GM18520 (cell line): ENCODE data around the gene PPM1M.

Source experiments
- ATAC-seq: cut with Tn5 transposase; IDR thresholded peaks from one replicate; pipeline ENCODE4 v1.9.1; 2021; ENCODE audit not compliant: unreplicated experiment

Gene PPM1M

GRCh38 chr3:52230461-52230860 lies 15.1 kb upstream of the PPM1M start:
- ATAC-seq, result no peak

- ATAC-seq, result no peak
Measured at GRCh38 chr3:52230889-52231499, 14.6 kb upstream of the PPM1M start.

DNA sequence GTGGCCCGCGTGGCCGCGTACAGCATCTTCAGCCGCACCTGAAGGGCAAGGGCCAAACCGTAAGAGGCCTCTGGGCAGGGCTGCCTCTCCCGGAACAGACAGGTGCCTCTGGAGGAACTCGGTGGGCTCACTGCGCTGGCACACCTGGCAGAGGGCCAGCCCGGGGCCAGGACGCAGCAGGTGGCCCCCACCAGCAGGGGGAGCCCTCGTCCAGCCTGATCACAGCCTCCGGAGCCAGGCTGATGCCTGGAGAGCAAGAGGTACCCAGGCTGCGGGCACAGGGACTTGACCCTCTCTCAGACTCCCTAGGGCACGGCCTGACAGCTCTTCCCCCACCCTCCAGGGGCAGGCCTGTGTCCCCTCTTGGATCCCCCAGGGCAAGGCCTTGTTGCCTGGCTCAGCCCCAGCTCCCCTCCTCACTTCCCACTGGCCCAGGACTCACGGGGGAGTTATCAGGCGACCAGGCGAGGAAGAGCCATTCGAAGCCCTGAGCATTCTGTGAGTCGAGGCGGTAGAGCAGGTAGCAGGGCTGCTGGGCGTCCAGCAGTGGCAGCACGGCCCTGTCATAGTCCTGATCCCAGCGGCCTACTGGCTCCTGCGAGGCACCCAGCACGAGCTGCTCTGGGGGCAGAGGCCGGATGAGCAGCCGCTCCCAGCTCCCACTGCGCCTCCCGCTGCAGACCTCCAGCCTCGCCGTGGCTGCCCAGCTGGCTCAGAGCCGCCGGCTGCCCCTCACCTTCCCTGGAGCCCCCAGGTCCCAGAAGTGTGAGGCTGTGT lies 13.9 kb upstream of the PPM1M start:
- no peak for ATAC-seq

DNA sequence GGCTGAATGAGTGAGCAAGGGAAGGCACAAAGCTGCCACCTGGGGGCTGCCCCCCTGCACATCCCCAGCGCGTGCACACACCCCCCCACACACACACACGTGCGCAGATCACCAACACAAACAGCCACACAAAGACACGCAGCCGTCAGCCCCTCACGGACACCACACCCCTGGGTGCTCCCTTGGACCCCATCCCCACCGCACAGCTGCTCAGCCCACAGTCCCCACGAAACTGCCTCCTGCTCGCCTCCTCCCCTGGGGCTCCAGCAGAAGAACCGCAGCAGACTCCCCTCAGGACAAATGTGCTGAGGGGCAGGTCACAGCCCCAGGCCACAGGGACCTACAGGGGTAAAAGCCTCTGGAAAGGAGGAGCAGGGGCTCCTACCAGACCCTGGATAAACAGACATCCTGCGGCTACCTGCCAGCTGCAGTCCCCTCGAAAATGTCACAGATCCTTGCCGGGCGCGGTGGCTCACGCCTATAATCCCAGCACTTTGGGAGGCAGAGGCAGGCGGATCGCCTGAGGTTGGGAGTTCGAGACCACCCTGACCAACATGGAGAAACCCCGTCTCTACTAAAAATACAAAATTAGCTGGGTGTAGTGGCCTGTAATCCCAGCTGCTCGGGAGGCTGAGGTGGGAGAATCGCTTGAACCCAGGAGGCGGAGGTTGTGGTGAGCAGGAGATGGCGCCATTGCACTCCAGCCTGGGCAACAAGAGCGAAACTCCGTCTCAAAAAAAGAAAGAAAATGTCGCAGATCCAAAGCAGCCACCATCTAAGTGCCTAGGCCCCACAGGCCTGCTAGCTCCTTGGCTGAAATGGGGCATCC lies 13.1 kb upstream of the PPM1M start:
- ATAC-seq, result no peak

- ATAC-seq, result no peak
Measured at GRCh38 chr3:52233108-52233591, 12.4 kb upstream of the PPM1M start.

GRCh38 chr3:52233968-52234367 lies 11.6 kb upstream of the PPM1M start:
- ATAC-seq, result no peak

DNA sequence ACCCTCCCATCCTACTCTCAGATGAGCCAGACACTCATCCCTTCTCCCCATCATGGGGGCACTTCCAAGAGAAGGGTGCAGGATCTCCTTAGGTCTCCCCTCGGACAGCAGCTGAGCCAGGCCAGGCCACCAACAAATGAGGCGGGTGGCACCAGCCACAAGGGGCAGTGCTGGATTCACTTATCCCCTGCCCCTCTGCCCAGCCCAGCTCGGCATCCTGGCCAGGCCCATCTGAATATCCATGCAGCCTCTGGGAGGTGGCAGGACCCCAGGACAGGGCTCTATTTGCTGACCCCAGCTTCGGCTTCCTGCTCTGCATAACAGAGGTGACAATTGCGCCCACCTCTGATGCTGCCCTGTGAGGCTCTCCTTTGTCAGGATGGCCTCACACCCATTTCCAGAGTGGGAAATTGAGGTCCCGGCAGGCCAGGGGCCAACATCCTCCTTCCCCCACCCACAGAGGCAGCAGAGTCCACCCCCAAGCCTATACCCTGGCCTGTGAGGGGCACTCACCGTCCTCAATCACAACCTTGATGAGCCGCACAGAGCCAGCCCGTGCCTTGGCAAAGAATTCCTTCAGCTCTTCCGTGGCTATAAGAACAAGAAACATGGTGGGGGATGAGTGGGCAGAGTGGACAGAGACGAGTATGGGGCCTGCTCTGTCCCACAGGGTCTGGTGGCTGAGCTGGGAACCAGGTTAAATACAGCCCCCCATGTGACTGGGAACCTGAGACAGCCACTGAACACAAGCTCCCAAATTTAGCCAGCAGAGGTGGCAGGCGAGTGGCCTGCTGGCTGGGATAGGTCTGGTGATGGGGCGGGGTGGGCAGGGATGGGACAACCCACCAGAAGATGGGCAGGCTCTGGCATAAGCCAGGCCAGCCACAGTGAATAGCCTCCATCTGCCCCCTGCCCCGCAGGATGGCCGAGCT lies 10.8 kb upstream of the PPM1M start:
- no peak for ATAC-seq

DNA sequence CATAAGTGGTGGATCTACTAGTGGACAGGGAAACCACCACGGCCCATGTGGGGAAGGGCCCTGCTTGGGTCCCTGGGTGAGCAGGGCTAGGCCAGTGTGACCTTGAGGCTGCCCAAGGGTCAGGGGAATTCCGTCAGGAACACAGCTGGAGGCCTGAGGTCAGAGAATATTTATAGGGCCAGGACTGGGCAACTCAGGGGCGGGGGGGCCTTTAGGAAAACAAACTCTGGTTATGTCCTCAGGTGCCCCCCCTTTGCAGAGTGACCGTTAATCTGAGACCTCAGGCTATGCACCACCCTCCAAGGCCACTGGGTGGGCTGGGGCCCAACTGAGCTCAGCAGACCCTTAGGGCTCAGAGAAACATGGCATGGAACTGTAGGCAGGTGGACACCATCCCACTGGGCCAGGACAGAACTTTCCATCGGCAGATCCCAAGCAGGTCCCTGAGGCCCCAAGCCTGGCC lies 9.1 kb upstream of the PPM1M start:
- ATAC-seq, result no peak

DNA sequence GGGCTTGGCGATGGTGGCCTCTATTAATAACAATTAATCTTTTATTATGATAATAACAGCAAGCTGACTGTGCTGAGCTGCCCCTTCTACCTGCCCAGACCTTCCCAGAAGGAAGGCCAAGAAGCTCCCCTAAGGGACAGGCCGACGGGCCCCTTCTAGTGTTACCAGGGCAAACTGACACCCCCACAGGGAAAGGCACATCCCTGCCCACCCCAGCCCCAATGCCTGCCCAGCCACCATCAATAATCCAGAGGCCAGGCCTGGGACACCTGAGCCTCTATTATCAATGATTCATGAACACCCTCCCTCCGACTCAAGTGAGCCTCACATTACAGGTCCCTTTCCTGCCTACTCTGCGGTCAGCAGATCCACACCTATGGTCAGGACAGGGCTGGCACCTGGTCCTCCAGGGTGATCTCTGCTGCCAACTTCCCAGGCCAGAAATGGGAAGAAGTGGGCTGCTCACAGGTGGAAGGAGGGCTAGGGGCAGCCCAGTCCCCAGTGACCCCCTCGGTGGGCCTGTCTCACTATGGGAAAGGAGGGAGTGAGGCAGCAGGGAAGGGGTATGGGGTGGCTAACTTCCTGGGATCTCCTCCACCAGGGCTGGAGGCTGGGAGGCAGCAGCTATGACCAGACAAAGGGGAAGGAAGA lies 8.4 kb upstream of the PPM1M start:
- no peak for ATAC-seq

DNA sequence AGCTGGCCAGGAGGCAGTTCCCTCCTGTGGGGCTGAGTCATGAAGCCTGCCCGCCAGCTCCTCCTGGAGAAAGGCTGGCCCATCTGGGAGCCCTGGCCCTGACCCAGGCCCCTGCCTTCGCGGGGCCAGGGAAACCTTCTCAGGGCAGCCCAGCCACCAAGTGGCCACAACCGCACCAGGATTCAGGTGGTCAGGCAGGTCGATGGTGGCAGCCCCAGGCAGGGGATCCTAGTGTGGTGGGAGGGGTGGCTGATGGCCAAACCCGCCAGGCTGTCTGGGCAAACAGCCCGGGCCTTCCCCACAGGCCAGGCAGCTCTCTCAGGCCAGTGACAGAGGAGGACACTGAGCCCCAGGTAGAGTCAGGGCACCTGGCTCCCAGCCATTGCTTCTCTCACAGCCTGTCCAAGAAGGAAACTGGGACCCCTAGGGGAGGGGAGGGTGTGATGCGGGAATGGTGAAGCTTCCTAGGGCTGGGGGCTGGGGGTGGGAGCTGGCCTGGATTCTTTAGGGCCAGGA lies 7.8 kb upstream of the PPM1M start:
- ATAC-seq, result no peak

DNA sequence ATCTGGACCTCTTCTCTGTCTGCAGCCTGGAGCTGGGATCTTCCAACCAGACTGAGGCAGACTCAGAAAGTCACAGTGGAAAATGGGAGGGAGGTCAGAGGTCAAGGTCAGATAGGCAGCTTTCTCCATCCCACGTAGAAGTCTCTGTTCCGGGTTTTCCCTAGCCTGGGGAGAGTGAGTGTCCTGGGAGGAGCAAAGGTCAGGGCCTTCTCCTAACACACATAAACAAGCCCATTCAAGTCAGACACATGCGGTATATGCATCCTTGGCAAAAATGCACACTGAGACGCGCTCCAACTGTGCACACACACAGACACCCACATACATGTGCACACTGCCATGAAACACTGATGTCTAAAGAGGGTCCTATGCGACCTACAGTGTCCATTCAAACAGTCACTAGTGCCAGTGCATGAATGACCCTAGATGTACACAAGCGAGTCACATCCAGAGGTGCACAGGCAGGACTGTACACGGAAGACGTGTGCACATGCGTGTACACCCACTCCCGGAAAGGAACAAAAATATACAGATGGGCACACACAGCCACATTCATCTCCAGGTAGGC lies 7.3 kb upstream of the PPM1M start:
- ATAC-seq, result no peak

DNA sequence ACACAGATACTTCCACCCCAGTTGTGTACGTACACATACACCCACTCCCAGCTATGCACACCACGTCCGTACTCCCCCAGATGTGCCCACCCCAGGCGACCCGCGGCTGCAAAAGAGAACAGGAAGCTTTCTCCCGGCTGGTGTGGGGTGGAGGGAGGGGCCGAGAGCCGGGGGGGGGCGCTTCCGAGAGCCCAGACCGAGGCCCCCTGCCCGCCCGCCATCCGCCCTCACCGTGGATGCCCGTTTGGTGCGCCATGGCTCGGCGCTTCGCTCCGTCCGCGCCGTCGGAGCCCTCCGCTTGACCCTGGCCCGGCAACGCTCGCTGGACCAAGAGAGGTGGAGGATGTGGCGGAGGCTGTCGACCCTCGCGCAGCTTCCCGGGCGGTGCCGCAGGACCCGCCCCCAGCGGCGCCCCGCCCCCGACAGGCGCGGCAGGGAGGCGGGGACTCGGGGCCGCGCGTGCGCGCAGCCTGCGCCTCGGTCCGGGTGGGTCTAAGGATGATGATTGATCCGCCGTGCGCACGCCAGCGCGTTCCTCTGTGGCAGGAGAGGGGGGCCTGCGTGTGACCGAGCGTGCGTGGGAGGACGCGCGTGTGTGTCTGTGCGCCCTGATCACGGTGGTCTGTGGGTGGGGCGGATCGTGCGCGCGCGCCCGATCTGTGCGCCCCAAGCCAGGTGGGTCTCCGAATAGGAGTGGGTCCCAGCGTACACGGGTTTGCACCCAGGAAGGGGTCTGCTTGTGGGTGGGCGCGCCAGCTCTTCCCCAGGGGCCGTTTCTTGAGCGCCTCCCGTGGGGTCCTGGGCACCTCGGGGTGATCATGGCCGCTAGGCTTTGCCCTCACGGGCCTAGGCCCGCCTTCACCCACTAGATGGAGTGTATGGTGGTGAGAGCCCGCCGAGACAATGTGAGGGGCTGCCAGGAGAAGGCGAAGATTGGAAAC lies 6.5 kb upstream of the PPM1M start, which contains the start of gene TWF2:
TWF2 (minus strand) TSS at position 398 of the 941 bp plus-strand sequence; CDS start at position 256, 142 bp downstream.
- peak; percentile 57 for ATAC-seq

DNA sequence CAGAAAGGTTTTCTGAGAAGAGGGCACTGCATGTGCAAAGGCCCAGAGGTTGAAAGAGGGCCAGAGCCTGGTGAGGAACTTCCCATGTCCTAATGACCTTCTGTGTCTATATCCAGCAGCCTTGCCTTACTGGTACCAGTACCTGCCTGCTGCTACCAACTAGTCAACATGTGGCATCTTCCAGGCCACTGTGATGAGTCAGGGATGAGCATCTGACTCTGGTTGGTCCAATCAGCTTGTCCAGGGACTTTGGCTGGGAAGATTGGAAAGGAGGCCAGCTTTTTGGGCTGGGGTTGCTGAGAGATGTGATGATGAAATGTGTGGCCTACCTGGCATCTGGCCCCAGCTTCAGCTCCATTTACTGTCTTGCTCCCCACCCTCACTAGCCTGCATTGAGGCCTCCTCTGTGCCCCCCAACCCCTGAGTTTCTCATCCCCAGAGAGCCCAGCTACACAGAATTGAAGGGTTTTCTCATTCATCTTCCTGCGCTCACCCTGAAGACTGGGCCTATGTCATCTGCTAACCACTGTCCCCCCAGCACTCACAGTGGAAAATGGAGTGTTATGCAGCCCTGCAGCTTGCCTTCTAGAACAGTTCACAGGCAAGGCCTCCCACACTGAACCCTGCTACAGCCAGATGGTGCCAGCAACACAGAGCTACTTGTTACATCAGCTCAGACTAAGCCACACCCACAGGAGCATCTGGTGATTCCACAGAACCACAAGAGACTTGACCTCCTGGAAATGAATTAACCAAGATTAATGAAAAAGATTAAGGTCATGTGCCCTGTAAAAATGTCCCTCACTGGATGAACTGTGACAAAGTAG lies 5.3 kb upstream of the PPM1M start:
- ATAC-seq, result no peak

DNA sequence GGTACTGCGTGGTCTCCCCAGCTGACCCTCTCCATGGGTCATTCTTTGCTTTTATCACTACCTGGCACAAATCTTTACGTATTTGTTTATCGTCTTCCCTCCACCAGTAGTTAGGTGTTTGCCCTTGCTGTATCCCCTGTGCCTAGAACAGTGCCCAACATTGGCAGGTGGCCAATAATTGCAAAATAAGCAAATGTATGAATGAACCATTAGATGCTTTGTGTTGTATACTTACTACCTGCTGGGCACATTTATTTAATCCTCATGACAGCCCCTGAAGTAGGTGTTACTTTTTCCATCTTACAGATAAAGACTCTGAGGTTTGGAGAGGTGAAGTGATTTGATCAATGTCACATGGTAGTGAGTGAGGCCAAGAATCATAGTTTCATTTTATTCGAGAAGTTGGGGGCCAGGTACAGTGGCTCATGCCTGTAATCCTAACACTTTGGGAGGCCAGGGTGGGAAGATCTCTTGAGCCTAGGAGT lies 4.6 kb upstream of the PPM1M start:
- ATAC-seq, result no peak

DNA sequence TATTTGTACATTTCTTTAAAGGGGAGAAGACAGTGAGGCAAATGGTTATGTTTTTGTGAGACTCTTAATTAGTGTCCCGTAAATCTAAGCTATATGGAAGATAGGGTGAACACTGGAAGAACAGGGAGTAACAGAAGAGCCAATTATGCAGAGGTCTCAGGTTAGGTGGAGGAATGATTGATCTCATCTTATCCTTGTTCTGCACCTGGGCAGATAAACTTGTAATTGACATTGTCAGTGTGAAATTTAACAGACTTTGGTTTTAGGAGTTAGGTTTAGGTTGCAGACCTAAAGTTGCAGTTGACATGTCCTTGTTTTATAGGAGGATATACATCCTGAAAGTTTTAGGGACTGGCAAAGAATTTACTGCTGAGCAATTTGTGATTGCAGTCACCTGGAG lies 3.5 kb upstream of the PPM1M start:
- no peak for ATAC-seq

GRCh38 chr3:52243791-52244628 lies 1.5 kb upstream of the PPM1M start:
- no peak for ATAC-seq
